Upper lobe of left lung (tissue), 4 donors: ENCODE measurements around the gene CLASP1.

Experiments used
- CTCF ChIP-seq, 6 experiments: fragments of 450-650 bp in 4 of 6; fragments of 200-600 bp in 2 of 6; sonication (generic) in 2 of 6; IDR thresholded peaks; one replicate each; pipeline ENCODE4 v1.5.1; 2016 to 2019; ENCODE audit warnings: antibody characterized with exemption in 6 of 6
- EP300 ChIP-seq, 4 donors: sonication (generic); formaldehyde crosslinking; IDR thresholded peaks; one replicate each; pipeline ENCODE4 v1.5.1; 2017; ENCODE audit warnings: antibody characterized with exemption in 4 of 4, control low read depth in 2 of 4
- POLR2A ChIP-seq, 4 donors: fragments of 450-650 bp; IDR thresholded peaks; one replicate each; pipeline ENCODE4 v1.5.1; 2016 to 2017; ENCODE audit warnings: antibody characterized with exemption in 4 of 4, mild to moderate bottlenecking in 2 of 4
- POLR2AphosphoS5 ChIP-seq, 2 donors: sonication (generic); formaldehyde crosslinking; IDR thresholded peaks; one replicate each; pipeline ENCODE4 v1.5.1; 2017; ENCODE audit warnings: antibody characterized with exemption in 2 of 2

GRCh38 chr2:121473512-121473911, 175.8 kb downstream of the CLASP1 start:
- TF ChIP-seq CTCF (IDR thresholded peaks at IDR 0.05), result no peak
- no peak for TF ChIP-seq POLR2A (IDR thresholded peaks at IDR 0.05)
- no peak for TF ChIP-seq EP300 (IDR thresholded peaks at IDR 0.05)
- TF ChIP-seq POLR2AphosphoS5 (IDR thresholded peaks at IDR 0.05), result no peak
